ENCODE data around the gene CAMKV.
"Not testable (repeated sequence)": the region's sequence is repeated elsewhere in the genome, so short reads cannot be mapped to it uniquely, and the experiment has no call there.

Gene CAMKV

DNA sequence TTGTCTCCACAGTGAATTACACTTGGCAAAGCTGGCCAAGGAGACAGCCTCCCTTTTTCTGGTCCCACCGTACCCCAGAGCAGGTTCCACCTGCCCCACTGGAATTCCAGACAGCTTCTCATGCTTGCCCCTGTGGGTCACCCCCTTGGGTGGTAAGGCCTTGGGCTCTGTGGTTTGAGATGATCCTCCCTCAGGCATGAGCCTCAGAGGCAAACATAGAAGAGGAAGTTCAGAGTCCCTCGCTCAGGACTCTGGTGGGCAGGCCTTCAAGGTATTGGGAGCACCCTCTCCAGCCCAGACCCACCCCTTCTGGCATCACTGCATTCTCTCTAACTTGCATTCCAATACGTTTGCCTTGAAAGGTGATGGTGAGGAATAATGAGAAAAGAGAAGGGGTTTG lies 38.4 kb downstream of the CAMKV start:
- DNase-seq = no peak
- Histone ChIP-seq H3K9me3 (no peaks in the 10 kb centered on the region), H3K4me3 (no peak overlapping the region), H3K27me3 (no peaks in the 10 kb centered on the region), H3K36me3 (peaks cover 0 to 28% (median 0%) of the 10 kb centered on the region in 3 donors), H3K27ac (no peak overlapping the region), H3K4me1 (no peaks in the 10 kb centered on the region)
- TF ChIP-seq, protein P1, sequence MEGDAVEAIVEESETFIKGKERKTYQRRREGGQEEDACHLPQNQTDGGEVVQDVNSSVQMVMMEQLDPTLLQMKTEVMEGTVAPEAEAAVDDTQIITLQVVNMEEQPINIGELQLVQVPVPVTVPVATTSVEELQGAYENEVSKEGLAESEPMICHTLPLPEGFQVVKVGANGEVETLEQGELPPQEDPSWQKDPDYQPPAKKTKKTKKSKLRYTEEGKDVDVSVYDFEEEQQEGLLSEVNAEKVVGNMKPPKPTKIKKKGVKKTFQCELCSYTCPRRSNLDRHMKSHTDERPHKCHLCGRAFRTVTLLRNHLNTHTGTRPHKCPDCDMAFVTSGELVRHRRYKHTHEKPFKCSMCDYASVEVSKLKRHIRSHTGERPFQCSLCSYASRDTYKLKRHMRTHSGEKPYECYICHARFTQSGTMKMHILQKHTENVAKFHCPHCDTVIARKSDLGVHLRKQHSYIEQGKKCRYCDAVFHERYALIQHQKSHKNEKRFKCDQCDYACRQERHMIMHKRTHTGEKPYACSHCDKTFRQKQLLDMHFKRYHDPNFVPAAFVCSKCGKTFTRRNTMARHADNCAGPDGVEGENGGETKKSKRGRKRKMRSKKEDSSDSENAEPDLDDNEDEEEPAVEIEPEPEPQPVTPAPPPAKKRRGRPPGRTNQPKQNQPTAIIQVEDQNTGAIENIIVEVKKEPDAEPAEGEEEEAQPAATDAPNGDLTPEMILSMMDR (IDR thresholded peaks at IDR 0.05) = no peak
- intact Hi-C loops (cut with DNase I; ENCODE audit: low total_unique reads) = no loop called here

DNA sequence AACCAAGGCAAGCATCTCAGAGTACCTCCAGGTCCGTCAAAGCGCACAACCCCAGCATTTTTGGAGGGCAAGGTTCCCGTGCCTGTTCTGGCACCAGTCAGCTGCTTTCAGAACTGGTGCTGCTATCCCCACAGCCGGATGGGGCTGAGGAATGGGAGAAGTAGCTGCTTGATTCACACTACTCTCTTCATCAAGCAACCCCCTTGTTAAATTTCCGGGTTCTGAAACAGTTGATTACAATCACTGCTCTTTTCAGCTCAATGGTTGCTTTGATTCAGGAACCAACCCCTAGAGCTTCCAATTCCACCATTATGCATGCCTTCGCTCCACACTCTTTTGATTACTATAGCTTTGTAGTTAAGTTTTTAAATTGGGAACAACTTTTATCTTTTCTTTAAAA lies 43.7 kb downstream of the CAMKV start:
- Histone ChIP-seq H3K36me3 (peaks cover 0 to 16% (median 0%) of the 10 kb centered on the region in 3 donors), H3K27ac (no peak overlapping the region), H3K4me1 (no peaks in the 10 kb centered on the region), H3K4me3 (no peak overlapping the region), H3K9me3 (no peaks in the 10 kb centered on the region), H3K27me3 (no peaks in the 10 kb centered on the region)
- TF ChIP-seq, protein P1 (IDR thresholded peaks at IDR 0.05) = no peak
- intact Hi-C loops (cut with DNase I; ENCODE audit: low total_unique reads) = no loop called here
- no peak for DNase-seq

DNA sequence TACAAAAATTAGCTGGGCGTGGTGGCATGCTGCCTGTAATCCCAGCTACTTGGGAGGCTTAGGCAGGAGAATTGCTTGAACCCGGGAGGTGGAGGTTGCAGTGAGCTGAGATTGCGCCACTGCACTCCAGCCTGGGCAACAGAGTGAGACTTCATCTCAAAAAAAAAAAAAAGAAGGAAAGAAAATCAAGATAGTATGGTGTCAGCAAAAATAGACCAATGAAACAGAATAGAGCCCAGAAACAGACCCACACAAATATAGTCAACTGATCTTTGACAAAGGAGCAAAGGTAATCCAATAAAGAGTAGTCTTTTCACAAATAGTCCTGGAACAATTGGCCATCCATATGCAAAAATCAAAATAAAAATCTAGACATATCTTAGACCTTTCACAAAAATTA lies 46.6 kb downstream of the CAMKV start:
- DNase-seq; H3K36me3 ChIP-seq; H3K4me1 ChIP-seq; H3K4me3 ChIP-seq; intact Hi-C loops (cut with DNase I; ENCODE audit: low total_unique reads); H3K9me3 ChIP-seq; H3K27me3 ChIP-seq; H3K27ac ChIP-seq: not testable (repeated sequence)

DNA sequence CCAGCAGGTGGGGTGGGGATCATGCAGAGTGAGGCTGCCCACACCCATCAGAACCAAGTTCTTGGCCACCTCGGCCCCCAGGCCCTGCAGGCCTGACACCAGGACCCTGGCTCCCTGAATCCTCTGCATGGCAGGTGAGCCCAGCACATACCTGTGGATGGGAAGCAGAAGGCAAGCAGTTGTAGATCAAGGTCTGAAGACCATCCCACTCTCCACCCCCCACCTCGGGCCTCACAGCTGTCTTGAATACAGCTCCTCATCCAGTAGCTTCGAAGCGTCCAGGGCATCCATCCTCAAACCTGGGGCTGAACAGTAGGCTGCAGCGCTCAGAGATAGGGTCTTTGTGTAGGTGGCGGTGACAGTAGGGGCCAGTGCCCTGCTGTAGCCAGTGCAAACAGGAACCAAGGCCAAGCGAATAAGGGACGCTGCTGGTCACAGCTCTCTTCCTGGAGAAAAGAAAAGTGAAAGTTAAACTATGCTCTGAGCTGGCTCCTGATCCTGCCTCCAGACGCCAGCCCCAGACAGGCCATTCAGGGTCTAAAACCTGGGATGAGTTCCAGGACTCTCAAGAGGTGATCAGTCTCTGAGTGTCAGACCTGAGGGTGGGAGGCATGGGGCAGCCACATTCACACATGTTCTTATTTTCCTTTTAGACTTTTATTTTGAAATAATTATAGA lies 56.1 kb downstream of the CAMKV start, which contains the start of gene UBA7:
Gene UBA7, minus strand, starts transcription at position 457 of the 678 bp plus-strand sequence. Its CDS starts 166 bp downstream, at position 291.
- peak; percentile 48 to 75 for DNase-seq
- H3K4me3 ChIP-seq = peak within 1 kb of the TSS; percentile 47 to 61
- H3K36me3 ChIP-seq = peaks cover 8 to 40% (median 29%) of the 10 kb centered on the region in 3 donors
- TF ChIP-seq, protein P1 (IDR thresholded peaks at IDR 0.05) = no peak
- H3K27me3 ChIP-seq = no peaks in the 10 kb centered on the region
- H3K9me3 ChIP-seq = no peaks in the 10 kb centered on the region
- intact Hi-C loops (cut with DNase I; ENCODE audit: low total_unique reads) = loop anchor here (10.0 kb wide), 2 partner anchors 109 to 111 kb away; partner anchors contain the start of gene MON1A
- H3K4me1 ChIP-seq = peaks cover 0 to 31% (median 20%) of the 10 kb centered on the region in 4 donors
- peak within 1 kb of the TSS; percentile 57 to 77 for H3K27ac ChIP-seq

DNA sequence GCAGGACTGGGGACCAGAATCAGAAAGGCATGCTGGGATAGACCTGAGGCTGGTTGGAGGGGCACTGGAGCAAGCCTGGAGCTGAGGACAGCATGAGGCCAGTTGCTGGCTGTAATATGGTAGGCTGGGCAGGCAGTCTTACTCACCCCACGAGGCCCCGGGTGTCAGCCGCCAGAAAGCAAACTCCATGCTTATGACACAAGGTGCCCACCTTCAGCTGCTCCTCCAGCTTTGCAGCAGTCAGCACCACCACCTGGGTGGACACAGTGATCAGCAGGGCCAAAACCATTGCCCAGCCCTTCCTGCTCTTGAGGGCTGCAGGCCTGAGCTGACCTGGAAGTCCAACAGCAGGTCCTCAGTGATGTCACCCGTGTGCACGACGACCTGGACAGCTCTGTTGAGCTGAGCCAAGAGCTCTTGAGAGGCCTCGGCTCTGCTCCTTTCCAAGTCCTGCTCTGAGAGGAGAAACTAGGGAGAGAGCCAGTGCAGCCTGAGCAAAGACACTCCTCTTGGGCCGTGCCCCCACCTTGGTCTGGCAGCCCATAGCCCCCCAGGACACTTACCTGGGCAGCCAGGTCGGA lies 56.7 kb downstream of the CAMKV start:
- intact Hi-C loops (cut with DNase I; ENCODE audit: low total_unique reads) = loop anchor here (10.0 kb wide), 2 partner anchors 108 to 112 kb away; partner anchors contain the start of gene MON1A
- Histone ChIP-seq H3K36me3 (peaks cover 8 to 46% (median 29%) of the 10 kb centered on the region in 3 donors), H3K27ac (peak overlapping the region; percentile 57 to 77), H3K4me1 (peaks cover 0 to 31% (median 20%) of the 10 kb centered on the region in 4 donors), H3K27me3 (no peaks in the 10 kb centered on the region), H3K9me3 (no peaks in the 10 kb centered on the region), H3K4me3 (peak overlapping the region; percentile 47 to 61)
- no peak for DNase-seq
- TF ChIP-seq, protein P1 (IDR thresholded peaks at IDR 0.05) = no peak

Measured in tibial artery (tissue), 4 donors.